OCI-LY3 (cell line): ENCODE data around the gene CKAP5.

Source experiments
- CTCF ChIP-seq: fragments of 200-600, 300-600 bp; sonication (generic); IDR thresholded peaks from 2 replicates; pipeline ENCODE4 v1.5.1; 2014; ENCODE audit warnings: antibody characterized with exemption, low read length, low read depth
- EZH2phosphoT487 ChIP-seq: fragments of 200-600 bp; shearing (Covaris generic); IDR thresholded peaks from 2 replicates; pipeline ENCODE4 v1.6.1; 2018; ENCODE audit warnings: antibody characterized with exemption, mixed run types, low read depth

GRCh38 chr11:46712874-46713576 lies 133.1 kb downstream of the CKAP5 start:
- TF ChIP-seq CTCF (no peak), EZH2phosphoT487 (no peak)
